Left lung (tissue), 10 donors: ENCODE results near the gene C6orf132. TPM values are rescaled to one million over a fixed set of nuclear protein-coding genes. Genes with fewer than 3 reads are reported as not detected.

Experiments used
- ATAC-seq: fragments of 200-7000 bp; cut with Tn5 transposase; one replicate; pipeline ENCODE4 v1.9.1; 2020; ENCODE audit warnings: moderate library complexity
- DNase-seq, 4 donors: peaks; one replicate each; pipeline ENCODE4 v3.0.0-alpha.2; 2013 to 2020
- H3K27ac ChIP-seq, 2 donors: fragments of 200-600 bp; sonication (generic) in 1 of 2; one replicate each; pipeline versions ENCODE4 v1.5.0 to v1.8.0; 2020 to 2021
- H3K27me3 ChIP-seq, 2 donors: fragments of 200-600 bp; sonication (generic) in 1 of 2; one replicate each; pipeline versions ENCODE4 v1.5.0 to v1.8.0; 2020 to 2021
- H3K36me3 ChIP-seq, 2 donors: fragments of 200-600 bp; sonication (generic) in 1 of 2; one replicate each; pipeline versions ENCODE4 v1.5.0 to v1.8.0; 2020 to 2021
- H3K4me1 ChIP-seq, 2 donors: fragments of 200-600 bp; one replicate each; pipeline ENCODE4 v1.8.0; 2021
- H3K4me3 ChIP-seq, 2 donors: fragments of 200-600 bp; sonication (generic) in 1 of 2; one replicate each; pipeline versions ENCODE4 v1.5.0 to v1.8.0; 2020 to 2021; ENCODE audit warnings: mild to moderate bottlenecking in 1 of 2
- H3K9me3 ChIP-seq, 2 donors: fragments of 200-600 bp; sonication (generic) in 1 of 2; one replicate each; pipeline versions ENCODE4 v1.5.0 to v1.8.0; 2020 to 2021
- CTCF ChIP-seq, 2 donors: fragments of 200-600 bp; sonication (generic) in 1 of 2; IDR thresholded peaks; one replicate each; pipeline versions ENCODE4 v1.5.0 to v1.8.0; 2021; ENCODE audit warnings: antibody characterized with exemption in 2 of 2
- intact Hi-C, 2 donors: fragments of 100-400 bp; cut with DNase I; formaldehyde crosslinking; loops; one replicate each; pipeline versions ENCODE4 v1.11.2 to v1.14.2; 2022
- polyA plus RNA-seq, 6 donors: library from polyadenylated mRNA; unstranded; fragments of 120-200 nt; gene quantifications; one replicate each; pipeline ENCODE4 v1.2.1, GENCODE V29; 2013; ENCODE audit not compliant: insufficient read length in 6 of 6
- total RNA-seq, 2 donors: library from RNA; stranded (reverse); fragmentation: NEBNext Ultra II Directional; extraction: Animal tissue kit (Norgen Biotek cat#: 25700); gene quantifications; one replicate each; pipeline ENCODE4 v1.2.1, GENCODE V29; 2021
- donor health status: DM: no; HTN: yes; CAD: no.
- donor health status: DM: no; HTN: no; CAD: no.

C6orf132 gene
- total and polyA plus RNA-seq, 8 donors: 2.4 to 20.3 (median 3.0) TPM

- Histone ChIP-seq H3K4me3 (no peak overlapping the region), H3K36me3 (peaks cover 0 to 26% of the 10 kb centered on the region in 2 donors), H3K4me1 (peaks cover 0 to under 1% of the 10 kb centered on the region in 2 donors), H3K9me3 (no peaks in the 10 kb centered on the region), H3K27ac (no peak overlapping the region), H3K27me3 (no peaks in the 10 kb centered on the region)
- DNase-seq (no peak), ATAC-seq (no peak)
- no peak for TF ChIP-seq CTCF (IDR thresholded peaks at IDR 0.05)
- intact Hi-C loops: no loop called here
Measured at GRCh38 chr6:42123379-42124103, 18.9 kb downstream of the C6orf132 start.

GRCh38 chr6:42120895-42121865 lies 21.2 kb downstream of the C6orf132 start:
- no peaks in the 10 kb centered on the region for H3K9me3 ChIP-seq
- DNase-seq (no peak), ATAC-seq (peak; percentile 2)
- peaks cover 0 to 10% of the 10 kb centered on the region in 2 donors for H3K36me3 ChIP-seq
- no peaks in the 10 kb centered on the region for H3K27me3 ChIP-seq
- intact Hi-C loops: no loop called here
- peak overlapping the region in 1 of 2 donors; percentile 5 for H3K27ac ChIP-seq
- no peak for TF ChIP-seq CTCF (IDR thresholded peaks at IDR 0.05)
- H3K4me3 ChIP-seq: no peak overlapping the region
- H3K4me1 ChIP-seq: peaks cover 0 to 4% of the 10 kb centered on the region in 2 donors

GRCh38 chr6:42118162-42119001 lies 24.0 kb downstream of the C6orf132 start:
- intact Hi-C loops: no loop called here
- no peak overlapping the region for H3K4me3 ChIP-seq
- H3K36me3 ChIP-seq: no peaks in the 10 kb centered on the region
- TF ChIP-seq CTCF (IDR thresholded peaks at IDR 0.05): no peak
- H3K9me3 ChIP-seq: no peaks in the 10 kb centered on the region
- DNase-seq (peak in 2 of 4 donors; percentile 75 to 83), ATAC-seq (peak; percentile 85)
- H3K27me3 ChIP-seq: no peaks in the 10 kb centered on the region
- peak overlapping the region; percentile 46 to 63 for H3K27ac ChIP-seq
- H3K4me1 ChIP-seq: peaks cover 0 to 4% of the 10 kb centered on the region in 2 donors

- no peak for DNase-seq
- Histone ChIP-seq H3K4me3 (no peak overlapping the region), H3K27ac (peak overlapping the region; percentile 46 to 63), H3K4me1 (peaks cover 0 to 4% of the 10 kb centered on the region in 2 donors), H3K27me3 (no peaks in the 10 kb centered on the region), H3K36me3 (no peaks in the 10 kb centered on the region), H3K9me3 (no peaks in the 10 kb centered on the region)
- intact Hi-C loops: no loop called here
- ATAC-seq: peak; percentile 28
- TF ChIP-seq CTCF (IDR thresholded peaks at IDR 0.05): no peak
Measured at GRCh38 chr6:42117843-42118161, 24.6 kb downstream of the C6orf132 start.
